Ramos (cell line): ENCODE data around the gene MICAL3.
"Not testable (repeated sequence)": the region's sequence is repeated elsewhere in the genome, so short reads cannot be mapped to it uniquely, and the experiment has no call there.

ENCODE experiments used
- in situ Hi-C: fragments of 300-500 bp; cut with MboI; formaldehyde crosslinking; loops from one replicate; pipeline ENCODE4 v1.14.3; 2022; ENCODE audit warnings: low sequenced_read_pairs; ENCODE audit not compliant: unreplicated experiment

MICAL3 gene

GRCh38 chr22:18059991-18060390, 35.6 kb upstream of the MICAL3 start:
- in situ Hi-C loops: no loop called here

DNA sequence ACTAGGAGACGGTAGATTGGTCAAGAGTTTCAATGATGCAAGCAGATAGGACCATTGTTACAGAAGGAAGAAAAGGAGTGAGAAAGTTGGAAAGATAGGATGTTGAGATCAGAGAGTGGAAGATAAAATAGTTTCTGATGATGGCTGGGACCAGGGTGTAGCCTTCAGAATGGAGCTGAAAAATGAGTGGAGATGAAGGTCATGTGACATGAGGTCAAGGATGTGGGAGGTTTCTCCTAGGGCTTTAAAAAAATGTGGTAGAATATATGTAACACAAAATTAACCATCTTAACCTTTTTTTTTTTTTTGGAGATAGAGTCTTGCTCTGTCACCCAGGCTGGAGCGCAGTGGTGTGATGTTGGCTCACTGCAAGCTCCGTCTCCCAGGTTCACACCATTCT, 35.1 kb upstream of the MICAL3 start:
- in situ Hi-C loops: no loop called here

GRCh38 chr22:18059094-18059417, 34.7 kb upstream of the MICAL3 start:
- in situ Hi-C loops: no loop called here

DNA sequence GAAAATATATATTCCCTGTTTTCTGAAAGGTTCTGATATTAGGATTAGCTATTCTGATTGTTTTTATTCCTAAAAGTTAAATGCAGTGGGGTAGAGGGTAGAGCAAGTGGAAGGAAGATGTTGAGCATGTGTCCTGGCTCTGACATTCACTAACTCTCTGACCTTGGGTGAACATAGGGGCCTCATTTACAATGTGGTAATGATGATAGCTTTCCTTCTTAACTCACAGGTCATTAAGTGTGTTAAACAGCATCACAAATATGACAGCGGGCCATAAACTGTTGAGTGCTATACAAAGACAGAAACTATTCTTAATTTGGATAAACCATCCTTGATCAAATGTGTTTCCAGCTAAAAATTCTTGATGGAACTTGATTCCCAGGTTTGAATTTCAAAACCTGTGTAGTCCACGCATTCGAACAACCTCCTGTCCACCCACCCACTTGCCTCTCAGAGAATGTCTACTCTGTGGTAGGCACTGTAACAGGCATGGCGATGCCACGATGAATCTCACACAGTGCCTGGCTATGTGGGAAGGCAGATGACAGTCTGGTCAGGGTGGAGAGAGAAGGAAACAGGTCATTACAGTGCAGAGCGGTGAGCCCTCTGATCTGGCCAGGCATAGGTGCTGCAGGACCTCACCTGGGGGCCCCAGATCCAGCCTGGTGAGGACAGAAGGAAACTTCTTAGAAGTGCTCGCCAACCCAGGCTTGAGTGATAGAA, 34.2 kb upstream of the MICAL3 start:
- in situ Hi-C loops: no loop called here

GRCh38 chr22:18057568-18058209, 33.3 kb upstream of the MICAL3 start:
- in situ Hi-C loops: no loop called here

DNA sequence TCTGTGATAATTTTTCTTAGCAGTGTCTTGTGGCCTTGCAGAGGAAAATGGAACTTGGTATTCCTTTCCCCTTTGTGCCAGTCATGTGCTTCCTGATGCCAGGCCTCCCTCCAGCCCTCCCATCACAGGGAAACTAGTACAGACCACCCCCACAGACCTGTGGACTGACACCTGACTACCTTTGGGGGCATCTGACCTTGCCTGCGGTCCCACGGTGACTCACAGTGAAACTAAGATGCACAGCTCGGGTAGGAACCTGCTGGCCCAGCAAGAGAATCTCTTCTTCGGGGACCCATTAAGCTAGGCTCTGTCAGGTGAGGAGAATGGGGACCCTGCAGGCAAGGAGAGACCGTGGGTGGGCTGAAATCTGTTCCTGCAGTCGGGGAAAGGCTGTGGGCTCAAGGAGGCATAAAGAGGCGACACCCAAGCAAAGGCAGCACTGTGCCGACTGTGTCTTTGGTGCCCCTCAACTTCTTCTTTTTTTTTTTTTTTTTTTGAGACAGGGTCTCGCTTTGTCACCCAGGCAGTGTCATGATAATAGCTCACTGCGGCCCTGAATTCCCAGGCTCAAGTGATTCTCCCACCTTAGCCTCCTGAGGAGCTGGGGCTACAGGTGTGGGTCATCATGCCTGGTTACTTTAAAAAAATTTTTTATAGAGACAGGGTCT, 32.6 kb upstream of the MICAL3 start:
- in situ Hi-C loops: no loop called here

- in situ Hi-C loops: no loop called here
Observed at GRCh38 chr22:18056161-18056666, 31.9 kb upstream of the MICAL3 start.

DNA sequence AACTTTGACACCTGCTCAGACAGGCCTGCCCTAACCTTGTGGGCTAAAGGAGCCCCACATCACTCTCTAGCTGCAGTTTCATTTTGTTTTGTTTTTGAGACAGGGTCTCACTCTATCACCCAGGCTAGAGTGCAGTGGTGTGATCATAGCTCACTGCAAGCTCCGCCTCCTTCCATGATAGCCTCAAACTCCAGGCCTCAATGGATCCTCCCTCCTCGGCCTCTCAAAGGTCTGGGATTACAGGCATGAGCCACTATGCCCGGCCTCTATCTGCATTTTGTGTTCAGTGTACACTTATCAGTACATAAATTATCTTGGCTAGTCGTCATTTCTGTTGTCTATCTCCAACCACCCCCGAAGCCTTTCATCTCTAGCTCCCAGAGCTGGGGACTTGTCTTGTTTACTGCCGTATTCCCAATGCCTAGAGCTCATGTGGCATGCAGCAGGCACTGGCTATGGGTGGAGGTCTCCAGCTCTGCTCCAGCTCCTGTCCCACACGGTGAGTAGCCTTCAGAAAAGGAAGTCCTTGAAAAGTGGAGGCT, 31.3 kb upstream of the MICAL3 start:
- in situ Hi-C loops: no loop called here

DNA sequence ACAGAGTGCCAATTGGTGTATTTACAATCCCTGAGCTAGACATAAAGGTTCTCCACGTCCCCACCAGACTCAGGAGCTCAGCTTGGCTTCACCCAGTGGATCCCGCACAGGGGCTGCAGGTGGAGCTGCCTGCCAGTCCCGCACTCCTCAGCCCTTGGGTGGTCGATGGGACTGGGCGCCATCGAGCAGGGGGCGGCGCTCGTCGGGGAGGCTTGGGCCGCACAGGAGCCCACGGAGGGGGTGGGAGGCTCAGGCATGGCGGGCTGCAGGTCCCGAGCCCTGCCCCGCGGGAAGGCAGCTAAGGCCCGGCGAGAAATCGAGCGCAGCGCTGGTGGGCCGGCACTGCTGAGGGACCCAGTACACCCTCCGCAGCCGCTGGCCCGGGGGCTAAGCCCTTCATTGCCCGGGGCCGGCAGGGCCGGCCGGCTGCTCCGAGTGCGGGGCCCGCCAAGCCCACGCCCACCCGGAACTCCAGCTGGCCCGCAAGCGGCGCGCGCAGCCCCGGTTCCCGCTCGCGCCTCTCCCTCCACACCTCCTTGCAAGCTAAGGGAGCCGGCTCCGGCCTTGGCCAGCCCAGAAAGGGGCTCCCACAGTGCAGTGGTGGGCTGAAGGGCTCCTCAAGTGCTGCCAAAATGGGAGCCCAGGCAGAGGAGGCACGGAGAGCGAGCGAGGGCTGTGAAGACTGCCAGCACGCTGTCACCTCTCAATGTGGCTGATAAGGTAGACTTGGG, 29.0 kb upstream of the MICAL3 start:
- in situ Hi-C loops: not testable (repeated sequence)

GRCh38 chr22:18051113-18051512, 26.8 kb upstream of the MICAL3 start:
- in situ Hi-C loops: not testable (repeated sequence)

DNA sequence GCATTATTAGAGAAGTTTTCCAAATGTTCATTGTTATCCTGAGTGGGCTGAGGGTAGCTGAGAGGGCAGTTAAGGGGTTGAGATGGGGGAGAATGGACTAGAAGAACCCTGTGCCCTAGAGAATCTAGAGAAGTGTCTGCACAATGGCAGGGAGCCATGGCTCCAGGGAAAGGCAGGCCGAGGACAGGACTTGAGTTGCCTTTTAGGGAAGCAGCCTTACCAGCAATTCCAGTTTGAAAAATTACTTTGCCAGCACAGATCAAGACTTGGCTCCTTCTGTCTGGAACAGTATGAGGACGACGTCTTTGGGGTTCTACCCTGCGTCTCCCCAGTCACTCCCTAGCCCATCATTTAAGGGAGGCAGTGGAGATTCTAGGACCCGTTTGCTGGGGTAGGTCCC, 25.7 kb upstream of the MICAL3 start:
- in situ Hi-C loops: no loop called here

- in situ Hi-C loops: no loop called here
Observed at GRCh38 chr22:18048441-18048898, 24.1 kb upstream of the MICAL3 start.

GRCh38 chr22:18048041-18048440, 23.7 kb upstream of the MICAL3 start:
- in situ Hi-C loops: no loop called here

GRCh38 chr22:18045794-18046193, 21.4 kb upstream of the MICAL3 start:
- in situ Hi-C loops: no loop called here

DNA sequence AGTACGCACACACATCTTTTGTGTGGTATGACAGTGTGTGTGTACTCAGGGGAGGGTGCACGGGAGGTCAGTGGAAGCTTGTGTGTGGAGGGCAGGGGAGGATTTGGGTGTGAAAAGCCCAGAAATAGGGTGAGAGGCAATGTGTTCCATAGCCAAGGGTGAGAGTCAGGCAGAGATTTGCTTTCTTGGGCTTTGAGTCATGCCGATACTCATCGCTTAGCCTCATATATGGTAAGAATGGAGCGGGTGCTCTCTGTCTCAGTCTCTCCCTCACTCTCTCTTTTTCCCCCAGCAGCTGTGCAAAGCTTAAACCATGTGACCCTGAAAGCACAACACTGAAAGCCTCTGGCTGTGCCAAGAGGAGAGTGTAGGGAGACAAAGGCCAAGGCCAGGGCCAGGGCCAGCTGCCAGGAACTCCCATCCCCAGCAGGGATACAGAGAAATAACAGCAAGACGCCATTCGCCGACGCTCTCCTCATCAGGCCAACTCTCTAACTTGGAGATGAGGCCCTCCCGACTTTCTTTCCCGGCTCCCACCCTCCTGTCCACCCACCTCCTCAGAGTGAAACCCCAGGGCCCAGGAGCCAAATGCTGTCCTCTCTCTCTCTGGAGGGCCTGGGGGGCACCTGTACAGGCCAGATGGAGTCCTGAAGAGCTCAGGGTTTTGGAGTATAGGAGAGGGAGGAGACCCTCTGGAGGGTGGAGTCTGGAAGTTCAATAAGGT, 20.3 kb upstream of the MICAL3 start:
- in situ Hi-C loops: no loop called here

- in situ Hi-C loops: no loop called here
Observed at GRCh38 chr22:18042685-18043084, 18.3 kb upstream of the MICAL3 start.

DNA sequence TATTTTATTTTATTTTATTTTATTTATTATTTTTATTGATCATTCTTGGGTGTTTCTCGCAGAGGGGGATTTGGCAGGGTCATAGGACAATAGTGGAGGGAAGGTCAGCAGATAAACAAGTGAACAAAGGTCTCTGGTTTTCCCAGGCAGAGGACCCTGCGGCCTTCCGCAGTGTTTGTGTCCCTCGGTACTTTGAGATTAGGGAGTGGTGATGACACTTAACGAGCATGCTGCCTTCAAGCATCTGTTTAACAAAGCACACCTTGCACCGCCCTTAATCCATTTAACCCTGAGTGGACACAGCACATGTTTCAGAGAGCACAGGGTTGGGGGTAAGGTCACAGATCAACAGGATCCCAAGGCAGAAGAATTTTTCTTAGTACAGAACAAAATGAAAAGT, 16.5 kb upstream of the MICAL3 start:
- in situ Hi-C loops: not testable (repeated sequence)

GRCh38 chr22:18035751-18036150, 11.4 kb upstream of the MICAL3 start:
- in situ Hi-C loops: no loop called here

GRCh38 chr22:18034076-18034475, 9.7 kb upstream of the MICAL3 start:
- in situ Hi-C loops: no loop called here
